ENCODE data around the gene PARD6A.
A peak's percentile ranks its signal among the peaks of the same experiment; 100 is the strongest.

PARD6A gene

GRCh38 chr16:67660564-67661028 is at the start of gene PARD6A:
Gene PARD6A (plus strand): TSS chr16:67660960. CDS start chr16:67661039, 79 bp downstream.
- DNase-seq: peak; percentile 58 to 98 (median 92)

GRCh38 chr16:67613808-67614207 is 47.0 kb upstream of the PARD6A start:
- no peak for DNase-seq

GRCh38 chr16:67628216-67628615 is 32.5 kb upstream of the PARD6A start:
- DNase-seq: no peak

- DNase-seq: peak in 9 of 58 donors; percentile 11 to 71 (median 38)
Measured at GRCh38 chr16:67632415-67633172, 28.2 kb upstream of the PARD6A start.

GRCh38 chr16:67636713-67637112 is 24.0 kb upstream of the PARD6A start:
- DNase-seq: peak in 3 of 58 donors; percentile 32 to 38 (median 34)

- no peak for DNase-seq
Measured at GRCh38 chr16:67637625-67638024, 23.1 kb upstream of the PARD6A start.

- peak in 53 of 58 donors; percentile 23 to 90 (median 70) for DNase-seq
Measured at GRCh38 chr16:67641779-67642708, 18.7 kb upstream of the PARD6A start.

- DNase-seq: no peak
Measured at GRCh38 chr16:67644038-67644437, 16.7 kb upstream of the PARD6A start.

GRCh38 chr16:67645397-67646121 is 15.2 kb upstream of the PARD6A start:
- DNase-seq: no peak

- DNase-seq: no peak
Measured at GRCh38 chr16:67647111-67647651, 13.6 kb upstream of the PARD6A start.

GRCh38 chr16:67647681-67648080 is 13.1 kb upstream of the PARD6A start:
- no peak for DNase-seq

GRCh38 chr16:67648088-67648763 is 12.5 kb upstream of the PARD6A start:
- no peak for DNase-seq

GRCh38 chr16:67648764-67649407 is 11.9 kb upstream of the PARD6A start:
- no peak for DNase-seq

GRCh38 chr16:67649494-67649931 is 11.2 kb upstream of the PARD6A start:
- DNase-seq: no peak

- no peak for DNase-seq
Measured at GRCh38 chr16:67650023-67650422, 10.7 kb upstream of the PARD6A start.

- no peak for DNase-seq
Measured at GRCh38 chr16:67651039-67651438, 9.7 kb upstream of the PARD6A start.

GRCh38 chr16:67651847-67652246 is 8.9 kb upstream of the PARD6A start:
- no peak for DNase-seq

GRCh38 chr16:67652578-67653127 is 8.1 kb upstream of the PARD6A start:
- DNase-seq: peak in 8 of 58 donors; percentile 14 to 38 (median 20)

GRCh38 chr16:67653128-67653788 is 7.5 kb upstream of the PARD6A start:
- DNase-seq: peak in 7 of 58 donors; percentile 14 to 38 (median 29)

Measured in anterior cingulate cortex (tissue), 58 donors.